Stimulated activated CD8-positive, alpha-beta memory T cell treated with anti-CD3 and anti-CD28 coated beads, Interleukin-2, amount 100 ng/mL, for 1 hour (primary cell): ENCODE data around the gene RARRES2.
"Not testable (repeated sequence)": the region's sequence is repeated elsewhere in the genome, so short reads cannot be mapped to it uniquely, and the experiment has no call there.

Experiments used
- DNase-seq, 2 donors: peaks; one replicate each; pipeline ENCODE4 v3.0.0-alpha.2; 2020; ENCODE audit warnings: low read depth in 2 of 2

Gene RARRES2

DNA sequence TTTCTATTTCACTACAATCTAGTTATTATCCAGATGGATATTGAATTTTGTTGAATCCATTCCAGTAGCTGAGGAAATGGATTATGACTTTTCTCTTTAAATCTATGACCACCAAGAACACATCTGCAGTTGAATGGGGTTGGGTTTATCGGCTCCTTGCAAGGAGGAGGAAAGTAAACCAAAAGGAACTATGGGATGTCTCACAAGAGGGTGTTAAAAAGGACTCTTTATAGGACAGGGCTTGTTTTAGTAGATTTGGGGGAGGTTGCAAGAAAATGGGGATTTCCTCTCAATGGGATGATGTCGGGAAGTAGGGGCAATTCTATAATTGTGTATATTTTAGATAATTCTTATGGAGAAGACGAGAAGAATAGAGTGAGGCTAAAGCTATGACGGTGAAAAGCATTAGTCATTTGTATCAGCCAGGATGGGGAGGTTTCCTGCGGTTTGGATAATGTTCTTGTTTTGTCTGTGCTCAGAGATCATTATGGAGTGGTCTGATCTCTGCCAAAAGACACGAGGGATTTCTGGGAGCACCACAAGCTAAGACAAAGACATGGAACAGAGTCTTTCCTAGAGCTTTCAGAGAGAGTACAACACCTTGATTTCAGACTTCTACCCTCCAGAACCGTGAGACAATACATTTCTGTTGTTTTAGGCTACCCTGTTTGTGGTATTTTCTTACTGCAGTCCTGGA, 23.5 kb downstream of the RARRES2 start:
- no peak for DNase-seq

DNA sequence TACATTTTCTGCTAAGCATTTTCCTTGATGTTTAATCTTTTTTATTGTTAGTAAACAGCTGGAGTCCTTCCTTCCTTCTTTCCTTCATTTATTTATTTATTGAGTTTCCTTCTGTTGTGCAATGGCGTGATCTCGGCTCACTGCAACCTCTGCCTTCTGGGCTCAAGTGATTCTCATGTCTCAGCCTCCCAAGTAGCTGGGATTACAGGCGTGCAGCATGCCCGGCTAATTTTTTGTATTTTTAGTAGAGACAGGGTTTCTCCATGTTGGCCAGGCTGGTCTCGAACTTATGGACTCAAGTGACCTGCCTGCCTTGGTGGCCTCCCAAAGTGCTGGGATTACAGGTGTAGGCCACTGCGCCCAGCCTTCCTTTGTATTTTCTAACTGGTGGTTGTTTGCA, 24.4 kb downstream of the RARRES2 start:
- DNase-seq, result not testable (repeated sequence)

- no peak for DNase-seq
Measured at GRCh38 chr7:150314639-150315239, 26.7 kb downstream of the RARRES2 start.

DNA sequence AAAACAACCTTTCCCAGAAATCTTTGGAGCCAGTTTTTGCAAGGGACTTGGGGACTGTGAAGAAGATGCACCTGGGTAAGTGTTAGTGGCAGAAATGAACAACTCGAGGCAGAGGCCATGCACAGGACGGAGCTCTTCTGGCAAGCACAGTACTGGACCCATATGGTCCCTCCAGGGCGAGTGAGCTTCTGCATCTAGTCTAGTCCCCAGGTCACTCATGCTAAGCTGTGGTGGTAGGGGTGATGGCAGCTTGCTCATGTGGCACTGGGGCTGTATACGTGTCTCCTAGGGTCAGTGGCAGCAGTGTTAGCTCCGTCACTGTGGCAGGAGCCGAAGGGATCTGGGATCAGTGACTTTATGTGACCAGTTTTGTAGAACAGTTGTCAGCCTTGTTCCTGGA, 27.6 kb downstream of the RARRES2 start:
- no peak for DNase-seq

DNA sequence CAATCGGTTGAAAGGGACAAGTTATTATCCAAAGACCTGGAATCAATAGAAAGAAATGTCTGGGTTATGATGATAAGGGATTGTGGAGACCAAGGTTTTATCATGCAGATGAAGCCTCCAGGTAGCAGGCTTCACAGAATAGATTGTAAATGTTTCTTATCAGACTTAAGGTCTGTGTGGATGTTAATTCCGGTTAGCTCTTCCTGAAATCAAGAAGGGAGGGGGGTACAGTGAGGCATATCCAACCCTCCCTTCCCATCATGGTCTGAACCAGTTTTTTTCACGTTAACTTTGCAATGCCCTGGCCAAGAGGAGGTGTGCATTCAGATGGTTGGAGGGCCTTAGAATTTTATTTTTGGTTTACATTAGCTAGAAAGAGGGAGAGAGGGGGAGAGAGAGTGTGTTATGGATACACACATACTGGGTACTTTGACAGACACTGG, 28.0 kb downstream of the RARRES2 start:
- no peak for DNase-seq

DNA sequence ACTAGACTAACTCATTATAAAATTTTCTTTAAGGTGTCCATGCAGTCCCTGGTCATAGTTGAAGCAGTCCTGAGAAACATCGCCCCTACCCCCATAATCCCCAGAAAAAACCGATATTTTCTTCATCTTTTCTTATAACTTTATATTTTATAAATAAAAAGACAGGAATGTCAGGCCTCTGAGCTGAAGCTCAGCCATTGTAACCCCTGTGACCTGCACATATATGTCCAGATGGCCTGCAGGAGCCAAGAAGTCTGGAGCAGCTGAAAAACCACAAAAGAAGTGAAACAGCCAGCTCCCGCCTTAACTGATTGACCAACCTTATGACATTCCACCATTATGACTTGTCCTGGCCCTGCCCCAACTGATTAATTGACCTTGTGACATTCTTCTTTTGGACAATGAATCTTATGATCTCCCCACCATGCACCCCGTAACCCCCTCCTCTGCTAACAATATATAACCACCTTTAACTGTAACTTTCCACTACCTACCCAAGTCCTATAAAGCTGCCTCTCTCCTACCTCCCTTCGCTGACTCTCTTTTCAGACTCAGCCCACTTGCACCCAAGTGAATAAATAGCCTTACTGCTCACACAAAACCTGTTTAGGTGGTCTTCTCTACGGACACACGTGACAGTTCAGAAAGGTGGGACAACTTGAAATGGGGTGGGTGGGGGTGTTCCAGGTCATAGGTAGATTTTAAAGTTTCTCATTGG, 28.6 kb downstream of the RARRES2 start:
- DNase-seq, result not testable (repeated sequence)

- DNase-seq, result no peak
Measured at GRCh38 chr7:150311711-150312110, 29.7 kb downstream of the RARRES2 start.

DNA sequence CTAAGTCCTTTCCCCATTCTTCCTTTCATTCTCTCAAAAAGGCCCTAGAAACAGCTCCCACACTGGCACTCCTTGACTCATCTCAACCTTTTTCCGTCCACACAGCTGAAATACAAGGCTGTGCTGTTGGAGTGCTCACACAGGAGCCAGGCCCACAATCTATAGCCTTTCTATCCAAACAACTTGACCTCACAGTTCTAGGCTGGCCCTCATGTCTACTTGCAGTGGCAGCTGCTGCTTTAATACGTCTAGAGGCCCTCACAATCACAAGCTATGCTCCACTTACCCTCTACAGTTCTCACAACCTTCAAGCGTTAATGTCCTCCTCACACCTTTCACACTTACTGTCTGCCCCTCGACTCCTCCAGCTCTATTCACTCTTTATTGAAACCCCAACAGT, 30.3 kb downstream of the RARRES2 start:
- DNase-seq, result no peak

DNA sequence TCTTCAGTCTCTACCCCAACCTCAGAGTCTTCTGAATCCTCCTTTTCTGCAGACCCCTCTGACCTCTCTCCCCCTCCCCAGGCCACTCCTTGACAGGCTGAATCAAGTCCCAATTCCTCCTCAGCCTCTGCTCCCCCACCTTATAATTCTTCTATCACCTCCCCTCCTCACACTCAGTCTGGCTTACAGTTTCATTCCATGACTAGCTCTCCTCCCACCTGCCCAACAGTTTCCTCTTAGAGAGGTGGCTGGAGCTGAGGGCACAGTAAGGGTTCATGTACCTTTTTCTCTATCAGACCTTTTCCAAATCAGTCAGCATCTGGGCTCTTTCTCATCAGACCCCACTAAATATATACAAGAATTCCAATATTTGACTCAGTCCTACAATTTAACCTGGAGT, 32.9 kb downstream of the RARRES2 start:
- no peak for DNase-seq

GRCh38 chr7:150307904-150308303, 33.5 kb downstream of the RARRES2 start:
- DNase-seq, result no peak

- DNase-seq, result no peak
Measured at GRCh38 chr7:150307129-150307528, 34.3 kb downstream of the RARRES2 start.

- not testable (repeated sequence) for DNase-seq
Measured at GRCh38 chr7:150306377-150306776, 35.1 kb downstream of the RARRES2 start.

- not testable (repeated sequence) for DNase-seq
Measured at GRCh38 chr7:150305903-150306284, 35.5 kb downstream of the RARRES2 start.

DNA sequence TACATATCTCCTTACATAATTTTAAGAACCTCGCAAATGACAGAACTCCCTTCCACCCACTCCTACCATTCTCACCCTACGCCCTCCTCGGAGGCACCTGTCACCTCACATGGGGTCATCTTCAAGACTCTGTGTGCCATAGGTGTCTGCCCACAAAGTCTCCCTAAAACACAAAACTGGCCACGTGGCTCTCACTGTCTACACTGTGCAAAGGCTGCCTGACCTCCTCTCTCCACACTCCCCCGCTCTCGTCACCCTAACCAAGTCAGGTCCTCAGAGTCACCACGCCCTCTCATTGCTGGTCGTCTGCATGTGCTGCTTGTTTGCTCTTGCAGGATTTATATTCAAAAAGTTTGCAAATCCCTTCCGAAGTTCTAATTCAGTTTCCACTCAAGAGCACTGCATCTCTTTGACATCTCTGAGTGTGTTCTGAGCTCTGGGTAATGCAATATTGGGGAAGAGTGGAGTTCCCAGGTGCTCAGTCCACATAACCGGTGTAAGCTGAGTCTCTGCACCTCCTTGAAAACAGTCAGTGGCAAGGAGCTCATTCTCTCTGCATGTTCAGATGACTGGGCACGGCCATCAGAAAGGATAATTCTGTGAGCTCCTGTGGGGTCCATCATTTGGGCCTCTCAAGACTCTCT, 36.0 kb downstream of the RARRES2 start:
- DNase-seq, result not testable (repeated sequence)

DNA sequence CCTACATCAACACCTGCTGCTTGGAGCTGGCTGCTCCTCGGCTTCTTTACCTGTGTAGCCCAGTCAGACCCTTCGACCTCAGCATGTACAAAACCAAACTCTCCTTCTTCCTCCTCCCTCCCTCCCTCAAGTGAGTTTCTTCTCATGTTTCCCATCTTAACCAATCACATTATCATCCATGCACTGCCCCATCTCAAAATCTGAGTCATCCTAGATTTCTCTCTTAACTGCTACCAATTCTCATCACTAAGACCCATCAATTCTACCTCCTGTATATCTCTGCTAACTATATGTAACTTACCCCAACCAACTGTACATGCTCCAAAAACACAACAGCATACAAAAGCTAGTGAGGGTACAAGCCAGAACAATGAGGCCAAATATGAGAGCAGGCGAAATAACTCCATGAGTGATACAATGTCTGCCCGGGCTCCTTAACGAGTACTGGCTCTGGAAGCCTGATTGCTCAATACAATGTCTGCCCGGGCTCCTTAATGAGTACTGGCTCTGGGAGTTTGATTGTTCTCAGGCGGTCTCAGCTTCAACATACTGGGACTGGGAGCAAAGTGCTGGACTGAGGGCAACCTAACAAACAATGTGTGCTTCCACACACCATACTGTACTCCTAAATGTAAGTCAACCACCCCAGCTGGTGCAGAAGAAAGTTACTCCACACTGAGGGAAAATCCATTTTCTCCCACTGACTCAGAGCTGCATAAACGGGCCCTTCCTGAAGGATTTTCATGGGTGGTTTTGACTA, 36.8 kb downstream of the RARRES2 start:
- DNase-seq, result not testable (repeated sequence)

- DNase-seq, result not testable (repeated sequence)
Measured at GRCh38 chr7:150302908-150303310, 38.5 kb downstream of the RARRES2 start.

DNA sequence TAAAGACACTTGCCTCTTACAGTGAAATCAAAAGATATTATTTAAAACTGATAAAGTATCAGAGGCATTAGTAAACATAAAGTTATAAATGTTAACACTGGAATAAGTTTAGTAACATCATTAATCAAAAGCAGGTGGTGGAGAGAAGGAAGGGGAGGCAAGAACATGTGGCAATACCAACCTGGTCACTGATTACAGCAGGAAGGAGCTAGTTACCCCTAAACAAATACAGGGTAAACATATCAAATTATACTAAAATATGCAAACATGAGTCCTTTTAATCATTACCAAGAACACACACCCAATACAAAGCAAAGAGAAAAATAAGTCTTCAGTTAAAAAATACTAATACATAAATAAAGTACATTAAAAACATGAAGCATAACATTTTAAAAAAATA, 43.5 kb downstream of the RARRES2 start:
- DNase-seq, result not testable (repeated sequence)

DNA sequence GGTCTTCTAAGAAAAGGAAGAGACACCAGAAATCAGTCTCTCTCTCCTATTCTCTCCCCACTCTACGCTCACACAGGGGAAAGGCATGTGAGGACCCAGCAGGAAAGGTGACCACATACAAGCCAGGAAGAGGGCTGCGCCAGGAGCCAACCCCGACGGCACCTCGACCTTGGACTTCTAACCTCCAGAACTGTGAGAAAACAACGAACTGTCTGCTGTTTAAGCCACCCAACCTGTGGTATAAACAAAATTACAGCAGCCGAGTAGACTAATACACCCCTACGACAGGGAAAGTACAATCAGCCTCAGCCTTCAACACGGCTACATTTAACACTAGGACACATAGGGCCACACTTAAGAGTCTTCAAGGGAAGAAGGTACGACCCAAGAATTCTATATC, 44.6 kb downstream of the RARRES2 start:
- not testable (repeated sequence) for DNase-seq

DNA sequence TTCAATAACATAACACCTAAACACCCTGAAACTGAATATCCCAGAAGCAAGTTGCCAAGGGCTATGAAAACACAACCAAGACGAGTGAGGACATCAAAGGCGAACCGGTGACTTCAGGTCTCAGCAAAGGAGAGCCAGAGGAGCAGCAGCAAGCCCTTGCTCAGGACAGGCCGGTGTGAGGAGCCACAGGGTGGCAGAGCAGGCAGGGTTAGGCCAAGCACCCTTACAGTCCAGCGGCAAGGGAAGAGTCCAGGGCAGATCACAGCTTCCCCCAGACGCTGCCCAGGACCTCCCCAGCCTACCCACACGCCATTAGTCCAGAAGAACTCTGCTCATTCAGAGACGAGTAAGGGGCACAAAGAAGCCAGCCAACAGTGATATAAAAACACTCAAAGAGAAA, 45.8 kb downstream of the RARRES2 start:
- not testable (repeated sequence) for DNase-seq

GRCh38 chr7:150295027-150295426, 46.4 kb downstream of the RARRES2 start:
- DNase-seq, result not testable (repeated sequence)

- not testable (repeated sequence) for DNase-seq
Measured at GRCh38 chr7:150290317-150290716, 51.1 kb downstream of the RARRES2 start.

DNA sequence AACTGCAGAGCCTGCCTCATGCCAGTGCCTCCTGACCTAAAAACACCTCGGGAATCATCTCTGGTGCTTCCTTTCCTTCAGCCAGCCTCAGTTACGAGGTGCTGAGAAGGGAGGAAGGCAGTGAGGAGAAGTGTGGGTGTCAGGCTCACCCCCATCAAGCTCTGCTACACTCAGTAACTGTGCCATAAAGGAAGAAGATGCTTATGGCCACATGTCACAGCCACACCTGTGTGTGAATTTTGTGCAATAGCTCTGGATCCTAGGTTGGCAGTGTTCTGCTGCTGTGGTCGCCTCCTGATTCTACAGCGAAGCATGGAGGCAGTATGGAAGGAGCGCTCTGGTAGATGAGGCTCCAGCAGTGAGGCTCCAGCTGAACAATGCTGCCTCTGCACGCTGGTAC, 52.6 kb downstream of the RARRES2 start:
- not testable (repeated sequence) for DNase-seq
